Ishikawa (cell line): ENCODE results near the gene MYRFL.

Source experiments
- CEBPB ChIP-seq: IDR thresholded peaks from 2 replicates; pipeline ENCODE4 v1.6.1; 2012
- CREB1 ChIP-seq: IDR thresholded peaks from 2 replicates; pipeline ENCODE4 v1.6.1; 2012; ENCODE audit warnings: low read depth
- EGR1 ChIP-seq: IDR thresholded peaks from 2 replicates; pipeline ENCODE4 v1.6.1; 2012
- EP300 ChIP-seq: IDR thresholded peaks from 2 replicates; pipeline ENCODE4 v1.6.1; 2012; ENCODE audit warnings: borderline replicate concordance
- FOXM1 ChIP-seq: IDR thresholded peaks from 2 replicates; pipeline ENCODE4 v1.6.1; 2012; ENCODE audit warnings: low read depth, borderline replicate concordance
- RAD21 ChIP-seq: IDR thresholded peaks from 2 replicates; pipeline ENCODE4 v1.6.1; 2012; ENCODE audit warnings: low read depth
- REST ChIP-seq: IDR thresholded peaks from 2 replicates; pipeline ENCODE4 v1.6.1; 2012; ENCODE audit warnings: low read depth, mild to moderate bottlenecking
- TAF1 ChIP-seq: IDR thresholded peaks from 2 replicates; pipeline ENCODE4 v1.6.1; 2012; ENCODE audit warnings: low read depth, mild to moderate bottlenecking
- TCF12 ChIP-seq: IDR thresholded peaks from 2 replicates; pipeline ENCODE4 v1.6.1; 2012; ENCODE audit warnings: low read depth
- YY1 ChIP-seq: IDR thresholded peaks from 2 replicates; pipeline ENCODE4 v1.6.1; 2012; ENCODE audit warnings: low read depth
- ZBTB7A ChIP-seq: IDR thresholded peaks from 2 replicates; pipeline ENCODE4 v1.6.1; 2012; ENCODE audit warnings: low read depth
- TF ChIP-seq, protein P1 (sequence below): IDR thresholded peaks from 2 replicates; pipeline ENCODE4 v1.6.1; 2012

The MYRFL gene

GRCh38 chr12:70002912-70003255 lies 177.9 kb downstream of the MYRFL start:
- no peak for TF ChIP-seq TAF1
- TF ChIP-seq EGR1 = no peak
- TF ChIP-seq EP300 = no peak
- TF ChIP-seq CEBPB = no peak
- no peak for TF ChIP-seq YY1
- no peak for TF ChIP-seq TCF12

DNA sequence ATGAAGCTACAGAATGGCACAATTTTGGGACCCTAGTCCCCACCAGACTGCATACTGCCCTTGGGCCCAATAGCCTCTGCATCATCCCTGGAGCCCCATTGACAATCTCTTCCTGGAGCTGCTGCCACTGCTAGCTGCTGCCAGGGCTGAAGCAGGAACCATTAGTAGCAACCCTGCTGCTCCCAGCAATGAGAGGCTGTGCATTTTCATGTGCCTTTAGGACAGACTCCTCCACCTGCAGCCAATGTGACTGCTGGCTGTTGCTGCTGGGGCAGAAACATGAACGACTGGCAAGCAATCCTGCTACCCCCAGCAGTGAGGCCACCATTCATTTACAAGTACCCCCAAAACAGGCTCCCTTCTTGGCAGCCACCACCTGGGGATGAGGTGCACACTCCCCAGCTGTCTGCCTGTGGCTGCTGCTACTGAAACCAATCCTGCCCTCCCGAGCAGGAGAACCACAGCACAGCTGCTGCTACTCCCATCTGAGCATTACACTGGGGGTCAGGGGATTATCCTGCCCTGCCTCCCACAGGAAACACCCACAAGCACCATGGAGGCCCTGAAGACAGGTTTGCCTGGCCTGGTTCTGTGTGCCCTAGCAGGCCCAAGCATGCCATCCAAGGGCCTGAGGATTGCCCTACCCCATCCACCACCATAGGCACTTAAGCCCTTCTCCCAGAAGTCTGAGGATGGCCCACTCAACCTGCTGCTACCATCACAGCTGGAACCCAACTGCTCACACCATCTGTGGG lies 181.0 kb downstream of the MYRFL start:
- TF ChIP-seq YY1 (no peak), RAD21 (no peak), EGR1 (no peak), CEBPB (no peak), FOXM1 (no peak), TCF12 (no peak), CREB1 (no peak), EP300 (no peak), REST (no peak), ZBTB7A (no peak)
- TF ChIP-seq, protein P1, sequence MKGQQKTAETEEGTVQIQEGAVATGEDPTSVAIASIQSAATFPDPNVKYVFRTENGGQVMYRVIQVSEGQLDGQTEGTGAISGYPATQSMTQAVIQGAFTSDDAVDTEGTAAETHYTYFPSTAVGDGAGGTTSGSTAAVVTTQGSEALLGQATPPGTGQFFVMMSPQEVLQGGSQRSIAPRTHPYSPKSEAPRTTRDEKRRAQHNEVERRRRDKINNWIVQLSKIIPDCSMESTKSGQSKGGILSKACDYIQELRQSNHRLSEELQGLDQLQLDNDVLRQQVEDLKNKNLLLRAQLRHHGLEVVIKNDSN = no peak

DNA sequence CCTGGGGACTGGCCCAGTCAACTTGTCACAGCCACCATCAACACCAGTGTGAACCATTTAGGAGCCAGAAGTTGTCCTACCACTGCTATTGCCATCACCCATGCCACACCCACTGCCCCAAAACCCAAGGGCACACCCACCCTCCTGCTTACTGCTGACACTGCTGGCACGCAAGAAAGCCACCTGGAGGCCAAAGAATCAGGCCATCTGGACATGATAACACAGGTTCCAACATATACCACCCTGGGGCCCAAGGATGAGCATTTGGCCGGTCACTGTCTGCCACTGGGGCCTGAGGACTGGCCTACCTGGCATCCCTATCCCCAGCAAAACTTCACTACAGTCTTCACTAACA lies 181.6 kb downstream of the MYRFL start:
- TF ChIP-seq EGR1 (no peak), FOXM1 (no peak), TCF12 (no peak), RAD21 (no peak), EP300 (no peak)

- TF ChIP-seq TCF12 (no peak), CREB1 (no peak), RAD21 (no peak)
These were observed 182.7 kb downstream of the MYRFL start for GRCh38 chr12:70007687-70008086.
